Left hindlimb (tissue), 1 donor: ENCODE measurements around the gene PKNOX2.

ENCODE experiments used
- DNase-seq: peaks from one replicate; pipeline ENCODE4 v3.0.0-alpha.2; 2018

The PKNOX2 gene

GRCh38 chr11:125343718-125344131, 179.2 kb downstream of the PKNOX2 start:
- no peak for DNase-seq

- no peak for DNase-seq
Measured at GRCh38 chr11:125344846-125345420, 180.4 kb downstream of the PKNOX2 start.

- peak; percentile 83 for DNase-seq
Measured at GRCh38 chr11:125345421-125346178, 181.0 kb downstream of the PKNOX2 start.

GRCh38 chr11:125346179-125346530, 181.6 kb downstream of the PKNOX2 start:
- DNase-seq: no peak

- no peak for DNase-seq
Measured at GRCh38 chr11:125346565-125347260, 182.2 kb downstream of the PKNOX2 start.

GRCh38 chr11:125347261-125347585, 182.7 kb downstream of the PKNOX2 start:
- no peak for DNase-seq

- DNase-seq: no peak
Measured at GRCh38 chr11:125348141-125348651, 183.6 kb downstream of the PKNOX2 start.

GRCh38 chr11:125348674-125349309, 184.2 kb downstream of the PKNOX2 start:
- DNase-seq: peak; percentile 72

- DNase-seq: no peak
Measured at GRCh38 chr11:125350206-125351032, 185.9 kb downstream of the PKNOX2 start.

GRCh38 chr11:125351033-125351867, 186.7 kb downstream of the PKNOX2 start:
- DNase-seq: no peak

- DNase-seq: no peak
Measured at GRCh38 chr11:125351868-125352250, 187.3 kb downstream of the PKNOX2 start.

- DNase-seq: no peak
Measured at GRCh38 chr11:125356797-125357196, 192.2 kb downstream of the PKNOX2 start.

GRCh38 chr11:125357551-125357950, 193.0 kb downstream of the PKNOX2 start:
- DNase-seq: no peak

- no peak for DNase-seq
Measured at GRCh38 chr11:125358254-125358840, 193.8 kb downstream of the PKNOX2 start.

GRCh38 chr11:125359130-125359529, 194.6 kb downstream of the PKNOX2 start:
- DNase-seq: no peak

GRCh38 chr11:125360066-125360465, 195.5 kb downstream of the PKNOX2 start:
- no peak for DNase-seq

- DNase-seq: no peak
Measured at GRCh38 chr11:125364121-125364826, 199.7 kb downstream of the PKNOX2 start.

GRCh38 chr11:125365196-125365931, 200.8 kb downstream of the PKNOX2 start:
- no peak for DNase-seq

- DNase-seq: no peak
Measured at GRCh38 chr11:125367710-125368109, 203.2 kb downstream of the PKNOX2 start.

GRCh38 chr11:125368757-125369156, 204.2 kb downstream of the PKNOX2 start:
- no peak for DNase-seq
